Measurements from ENCODE around the gene CYP39A1.

DNA sequence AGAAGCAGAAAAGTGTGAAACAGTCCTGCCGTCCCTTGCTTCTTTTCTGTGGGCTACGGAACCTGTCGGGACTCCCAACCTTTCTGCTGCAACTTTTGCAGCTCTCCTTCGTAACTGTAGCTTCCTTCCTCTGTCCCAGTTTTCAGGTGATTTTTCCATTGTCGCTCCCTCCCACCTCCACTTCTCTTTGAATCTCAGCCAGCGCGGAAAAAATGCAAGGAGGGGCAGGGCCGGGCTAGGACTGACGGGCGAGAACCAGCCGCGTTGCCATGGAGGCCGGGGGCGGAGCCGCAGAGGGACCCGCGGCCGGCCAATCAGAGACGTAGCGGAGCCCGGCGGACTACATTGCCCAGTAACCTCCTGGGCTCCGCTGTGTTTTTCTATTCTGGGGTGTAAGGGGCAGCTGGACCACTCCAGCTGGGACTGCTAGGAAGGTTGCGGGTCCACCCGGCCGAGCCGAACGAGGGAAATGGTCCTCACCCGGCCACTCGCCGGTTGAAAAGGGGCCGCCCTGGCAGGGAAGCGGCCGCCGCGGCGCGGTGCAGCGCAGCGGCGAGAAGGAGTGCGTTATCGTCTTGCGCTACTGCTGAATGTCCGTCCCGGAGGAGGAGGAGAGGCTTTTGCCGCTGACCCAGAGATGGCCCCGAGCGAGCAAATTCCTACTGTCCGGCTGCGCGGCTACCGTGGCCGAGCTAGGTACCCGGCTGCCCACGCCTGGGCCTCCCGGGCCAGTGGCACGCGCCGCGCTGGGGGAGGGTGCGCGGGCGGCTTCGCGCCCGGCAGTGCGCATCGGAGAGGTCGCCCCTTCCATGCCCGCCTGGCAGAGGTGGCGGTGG lies at the start of gene CYP39A1, which contains the start of gene SLC25A27:
- TF ChIP-seq EZH2 (IDR thresholded peaks at IDR 0.05) (no peak), YY1 (IDR thresholded peaks at IDR 0.05; ENCODE audit: extremely low read depth, insufficient replicate concordance, low read depth, low read length) (peak; percentile 9), POLR2A (IDR thresholded peaks at IDR 0.05; ENCODE audit: borderline replicate concordance, extremely low read depth, insufficient read depth, insufficient read length) (peak; percentile 39)
- TF ChIP-seq, protein P1, sequence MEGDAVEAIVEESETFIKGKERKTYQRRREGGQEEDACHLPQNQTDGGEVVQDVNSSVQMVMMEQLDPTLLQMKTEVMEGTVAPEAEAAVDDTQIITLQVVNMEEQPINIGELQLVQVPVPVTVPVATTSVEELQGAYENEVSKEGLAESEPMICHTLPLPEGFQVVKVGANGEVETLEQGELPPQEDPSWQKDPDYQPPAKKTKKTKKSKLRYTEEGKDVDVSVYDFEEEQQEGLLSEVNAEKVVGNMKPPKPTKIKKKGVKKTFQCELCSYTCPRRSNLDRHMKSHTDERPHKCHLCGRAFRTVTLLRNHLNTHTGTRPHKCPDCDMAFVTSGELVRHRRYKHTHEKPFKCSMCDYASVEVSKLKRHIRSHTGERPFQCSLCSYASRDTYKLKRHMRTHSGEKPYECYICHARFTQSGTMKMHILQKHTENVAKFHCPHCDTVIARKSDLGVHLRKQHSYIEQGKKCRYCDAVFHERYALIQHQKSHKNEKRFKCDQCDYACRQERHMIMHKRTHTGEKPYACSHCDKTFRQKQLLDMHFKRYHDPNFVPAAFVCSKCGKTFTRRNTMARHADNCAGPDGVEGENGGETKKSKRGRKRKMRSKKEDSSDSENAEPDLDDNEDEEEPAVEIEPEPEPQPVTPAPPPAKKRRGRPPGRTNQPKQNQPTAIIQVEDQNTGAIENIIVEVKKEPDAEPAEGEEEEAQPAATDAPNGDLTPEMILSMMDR (IDR thresholded peaks at IDR 0.05 in 2 of 3, conservative IDR thresholded peaks at IDR 0.05 in 1 of 3; ENCODE audit: borderline replicate concordance in 1 of 3, insufficient read depth in 1 of 3, low read depth in 2 of 3, low read length in 2 of 3): no peak
- TF ChIP-seq, protein P2, sequence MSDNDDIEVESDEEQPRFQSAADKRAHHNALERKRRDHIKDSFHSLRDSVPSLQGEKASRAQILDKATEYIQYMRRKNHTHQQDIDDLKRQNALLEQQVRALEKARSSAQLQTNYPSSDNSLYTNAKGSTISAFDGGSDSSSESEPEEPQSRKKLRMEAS (IDR thresholded peaks at IDR 0.05): peak; percentile 79
